Fibroblast of lung (primary cell): ENCODE measurements around the gene RHEBL1. TPM values are rescaled to one million over a fixed set of nuclear protein-coding genes. Genes with fewer than 3 reads are reported as not detected.

Experiments used
- DNase-seq, 2 donors: peaks; one replicate each; pipeline versions ENCODE4 v3.0.0 to v3.0.0-alpha.2; 2010; ENCODE audit warnings: low read depth in 2 of 2
- H2AFZ ChIP-seq: 2 replicates; pipeline ENCODE4 v1.5.1; 2012; ENCODE audit warnings: low read length, control low read depth, inconsistent platforms
- H3K27ac ChIP-seq: 2 replicates; pipeline ENCODE4 v1.5.1; 2011; ENCODE audit warnings: low read length, control low read depth; ENCODE audit not compliant: insufficient read depth
- H3K27me3 ChIP-seq: 2 replicates; pipeline ENCODE4 v1.5.1; 2011; ENCODE audit warnings: mild to moderate bottlenecking, low read length; ENCODE audit not compliant: control insufficient read depth, insufficient read depth
- H3K36me3 ChIP-seq: 2 replicates; pipeline ENCODE4 v1.5.1; 2011; ENCODE audit warnings: low read length; ENCODE audit not compliant: control insufficient read depth, insufficient read depth
- H3K4me1 ChIP-seq: 2 replicates; pipeline ENCODE4 v1.5.1; 2011; ENCODE audit warnings: low read length; ENCODE audit not compliant: control insufficient read depth, insufficient read depth; ENCODE audit errors: extremely low read depth
- H3K4me2 ChIP-seq: 2 replicates; pipeline ENCODE4 v1.5.1; 2011; ENCODE audit warnings: low read length, control low read depth; ENCODE audit not compliant: insufficient read depth; ENCODE audit errors: extremely low read depth
- H3K4me3 ChIP-seq, 4 experiments: fragments of 200-600 bp in 1 of 4; sonication (generic) in 1 of 4; replicated peaks in 1 of 4; 2 replicates each; pipeline ENCODE4 v1.5.1; 2011 to 2016; ENCODE audit warnings: low read length in 4 of 4, low read depth in 3 of 4, mild to moderate bottlenecking in 3 of 4, control low read depth in 2 of 4, inconsistent platforms in 1 of 4, mixed read lengths in 1 of 4; ENCODE audit not compliant: insufficient read depth in 1 of 4; ENCODE audit errors: control extremely low read depth in 1 of 4
- H3K79me2 ChIP-seq: 2 replicates; pipeline ENCODE4 v1.5.1; 2012; ENCODE audit warnings: mild to moderate bottlenecking, low read length, inconsistent platforms; ENCODE audit not compliant: control insufficient read depth, insufficient read depth
- H3K9ac ChIP-seq: 2 replicates; pipeline ENCODE4 v1.5.1; 2011; ENCODE audit warnings: mild to moderate bottlenecking, low read length, control low read depth; ENCODE audit not compliant: insufficient read depth
- H3K9me3 ChIP-seq: 2 replicates; pipeline ENCODE4 v1.5.1; 2012; ENCODE audit warnings: low read depth, low read length; ENCODE audit not compliant: control insufficient read depth, insufficient read depth
- H4K20me1 ChIP-seq: 2 replicates; pipeline ENCODE4 v1.5.1; 2011; ENCODE audit warnings: low read length; ENCODE audit not compliant: control insufficient read depth, insufficient read depth; ENCODE audit errors: extremely low read depth
- CTCF ChIP-seq, 2 donors: IDR thresholded peaks in 1 of 2; conservative IDR thresholded peaks in 1 of 2; 1 replicate in 1 of 2; 2 replicates in 1 of 2; pipeline ENCODE4 v1.5.1; 2011 to 2012; ENCODE audit warnings: low read length in 2 of 2, control low read depth in 1 of 2, inconsistent platforms in 1 of 2, low read depth in 1 of 2, mild to moderate bottlenecking in 1 of 2
- EZH2 ChIP-seq: IDR thresholded peaks from 2 replicates; pipeline ENCODE4 v1.5.1; 2012; ENCODE audit warnings: low read length, control low read depth, mild to moderate bottlenecking; ENCODE audit errors: missing control alignments
- polyA plus RNA-seq, 2 donors: library from polyadenylated mRNA; depleted of rRNA in 1 of 2; stranded (reverse) in 1 of 2; unstranded in 1 of 2; fragments of >200 nt; gene quantifications; 2 replicates each; pipeline ENCODE4 v1.2.1, GENCODE V29; 2011 to 2012; ENCODE audit warnings: missing spikeins in 1 of 2
- total RNA-seq: library from RNA; depleted of rRNA; stranded (reverse); fragments of >200 nt; gene quantifications from 2 replicates; pipeline ENCODE4 v1.2.1, GENCODE V29; 2014

RHEBL1 gene
- total and polyA plus RNA-seq, 2 donors (not counting 1 experiment from before 2014, with no cell fraction given) = 0.33 to 0.41 TPM

GRCh38 chr12:49037111-49037946 lies 32.5 kb downstream of the RHEBL1 start:
- H3K4me1 ChIP-seq = no peaks in the 10 kb centered on the region
- peaks cover 51% of the 10 kb centered on the region for H3K36me3 ChIP-seq
- DNase-seq = no peak
- H3K9ac ChIP-seq = no peak overlapping the region
- H2AFZ ChIP-seq = no peak overlapping the region
- H3K79me2 ChIP-seq = no peaks in the 10 kb centered on the region
- no peak overlapping the region for H3K27ac ChIP-seq
- H3K27me3 ChIP-seq = no peaks in the 10 kb centered on the region
- no peak overlapping the region for H3K4me2 ChIP-seq
- H3K9me3 ChIP-seq = no peaks in the 10 kb centered on the region
- H4K20me1 ChIP-seq = no peaks in the 10 kb centered on the region
- no peak for TF ChIP-seq EZH2
- no peak for TF ChIP-seq CTCF (conservative IDR thresholded peaks at IDR 0.05 in 1 of 2, IDR thresholded peaks at IDR 0.05 in 1 of 2; ENCODE audit: low read depth in 1 of 2, low read length in 2 of 2)
- H3K4me3 ChIP-seq = no peak overlapping the region

GRCh38 chr12:49036029-49036428 lies 33.8 kb downstream of the RHEBL1 start:
- no peaks in the 10 kb centered on the region for H3K79me2 ChIP-seq
- no peak overlapping the region for H2AFZ ChIP-seq
- no peak overlapping the region for H3K4me2 ChIP-seq
- H3K9ac ChIP-seq = no peak overlapping the region
- no peak overlapping the region for H3K4me3 ChIP-seq
- TF ChIP-seq EZH2 (no peak), CTCF (conservative IDR thresholded peaks at IDR 0.05 in 1 of 2, IDR thresholded peaks at IDR 0.05 in 1 of 2; ENCODE audit: low read depth in 1 of 2, low read length in 2 of 2) (no peak)
- peaks cover 47% of the 10 kb centered on the region for H3K36me3 ChIP-seq
- no peaks in the 10 kb centered on the region for H4K20me1 ChIP-seq
- no peak for DNase-seq
- no peaks in the 10 kb centered on the region for H3K27me3 ChIP-seq
- no peak overlapping the region for H3K27ac ChIP-seq
- no peaks in the 10 kb centered on the region for H3K9me3 ChIP-seq
- no peaks in the 10 kb centered on the region for H3K4me1 ChIP-seq

GRCh38 chr12:49034286-49034622 lies 35.5 kb downstream of the RHEBL1 start:
- no peak for DNase-seq

More at GRCh38 chr12:49034286-49034622, 35.5 kb downstream of the RHEBL1 start:
- no peak overlapping the region for H2AFZ ChIP-seq
- H3K79me2 ChIP-seq = no peaks in the 10 kb centered on the region
- no peaks in the 10 kb centered on the region for H4K20me1 ChIP-seq
- H3K9me3 ChIP-seq = no peaks in the 10 kb centered on the region
- no peak overlapping the region for H3K4me3 ChIP-seq
- H3K36me3 ChIP-seq = peaks cover 37% of the 10 kb centered on the region
- H3K27ac ChIP-seq = no peak overlapping the region
- H3K9ac ChIP-seq = no peak overlapping the region
- TF ChIP-seq CTCF (conservative IDR thresholded peaks at IDR 0.05 in 1 of 2, IDR thresholded peaks at IDR 0.05 in 1 of 2; ENCODE audit: low read depth in 1 of 2, low read length in 2 of 2) (no peak), EZH2 (no peak)
- H3K27me3 ChIP-seq = no peaks in the 10 kb centered on the region
- H3K4me2 ChIP-seq = no peak overlapping the region
- H3K4me1 ChIP-seq = no peaks in the 10 kb centered on the region
